Activated T-helper 2 cell treated with anti-CD3 and anti-CD28 coated beads, Interferon-gamma antibody, Interleukin-2, Interleukin-4, amounts not matched to agents 10 μg/mL and 5 μg/mL and 100 μg/mL, durations not matched to agents 14 hours and 24 hours and 36 hours (primary cell): Measurements from ENCODE around the gene FAM50B. TPM values are rescaled to one million over a fixed set of nuclear protein-coding genes. Genes with fewer than 3 reads are reported as not detected.
"Not testable (repeated sequence)": the region's sequence is repeated elsewhere in the genome, so short reads cannot be mapped to it uniquely, and the experiment has no call there.

Experiments
- DNase-seq: peaks from one replicate; pipeline ENCODE4 v3.0.0; 2021; ENCODE audit warnings: low spot score
- H3K27ac Mint-ChIP-seq: one replicate; pipeline ENCODE4 v1.8.0; 2021; ENCODE audit warnings: mixed read lengths
- H3K27me3 Mint-ChIP-seq: one replicate; pipeline ENCODE4 v1.8.0; 2021; ENCODE audit warnings: low read depth, mixed read lengths
- H3K36me3 Mint-ChIP-seq: one replicate; pipeline ENCODE4 v1.8.0; 2021; ENCODE audit warnings: low read depth, mixed read lengths
- H3K4me1 Mint-ChIP-seq: one replicate; pipeline ENCODE4 v1.8.0; 2021; ENCODE audit warnings: low read depth, mixed read lengths
- H3K4me3 Mint-ChIP-seq: one replicate; pipeline ENCODE4 v1.8.0; 2021; ENCODE audit warnings: low read depth, mild to moderate bottlenecking, moderate library complexity, mixed read lengths
- H3K9me3 Mint-ChIP-seq: one replicate; pipeline ENCODE4 v1.8.0; 2021; ENCODE audit warnings: mixed read lengths
- intact Hi-C: fragments of 100-400 bp; cut with micrococcal nuclease; formaldehyde crosslinking; loops from one replicate; pipeline ENCODE4 v1.15.1; 2023
- total RNA-seq: library from RNA; stranded (reverse); gene quantifications from 2 replicates; pipeline ENCODE4 v1.2.3, GENCODE V29; 2022

FAM50B gene
- total RNA-seq, 1 donor from 2014 or later = 10.0 TPM

DNA sequence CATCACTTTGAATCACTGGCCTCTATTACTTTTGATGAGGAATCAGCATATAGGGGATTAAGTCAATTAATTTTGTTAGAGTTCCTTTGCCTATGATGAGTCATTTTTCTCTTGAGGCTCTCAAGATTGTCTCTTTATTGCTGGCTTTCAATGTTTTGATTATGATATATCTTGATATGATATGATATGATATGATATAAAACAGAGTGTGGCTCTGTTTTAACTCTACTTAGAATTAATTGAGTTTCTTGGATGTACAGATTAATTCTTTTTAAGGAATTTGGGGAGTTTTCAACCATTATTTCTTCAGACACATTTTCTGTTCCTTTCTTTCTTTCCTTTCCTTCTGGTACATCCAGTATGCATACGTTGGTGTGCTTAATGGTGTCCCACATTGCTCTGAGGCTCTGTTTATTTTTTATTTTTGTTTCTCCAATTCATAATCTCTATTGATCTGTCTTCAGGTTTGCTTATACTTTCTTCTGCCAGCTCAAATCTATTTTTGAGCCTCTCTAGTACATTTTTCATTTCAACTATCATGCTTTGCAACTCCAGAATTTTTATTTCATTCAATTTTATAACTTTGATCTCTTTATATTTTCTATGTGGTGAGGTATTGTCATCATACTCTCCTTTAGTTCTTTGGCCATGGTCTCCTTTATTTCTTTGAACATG lies 10.8 kb downstream of the FAM50B start:
- no peak overlapping the region for H3K4me3 Mint-ChIP-seq
- H3K9me3 Mint-ChIP-seq = peaks cover 5% of the 10 kb centered on the region
- H3K36me3 Mint-ChIP-seq = no peaks in the 10 kb centered on the region
- H3K27ac Mint-ChIP-seq = no peak overlapping the region
- DNase-seq = no peak
- H3K4me1 Mint-ChIP-seq = no peaks in the 10 kb centered on the region
- intact Hi-C loops = no loop called here
- H3K27me3 Mint-ChIP-seq = peaks cover 22% of the 10 kb centered on the region

DNA sequence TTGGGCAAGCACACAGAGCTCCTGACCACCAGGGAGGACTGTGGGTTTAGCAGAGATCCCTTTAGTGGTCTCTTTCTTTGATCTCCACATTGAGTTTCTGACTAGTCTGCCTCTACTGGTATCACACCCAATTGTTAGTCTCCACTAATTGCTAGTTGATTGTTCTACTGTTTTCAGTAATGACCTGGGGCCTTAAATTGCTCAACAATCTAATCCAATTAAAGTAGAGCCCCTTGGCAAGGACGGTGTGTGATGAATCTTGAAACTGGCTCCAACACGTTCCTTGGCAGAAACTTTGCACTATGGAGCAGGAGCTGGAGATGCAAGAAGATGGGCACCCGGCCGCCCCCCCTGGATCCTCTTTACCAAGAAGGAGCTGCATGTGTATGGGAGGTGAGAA lies 12.3 kb downstream of the FAM50B start:
- peaks cover 9% of the 10 kb centered on the region for H3K9me3 Mint-ChIP-seq
- peaks cover 20% of the 10 kb centered on the region for H3K27me3 Mint-ChIP-seq
- H3K4me1 Mint-ChIP-seq = no peaks in the 10 kb centered on the region
- DNase-seq = no peak
- H3K36me3 Mint-ChIP-seq = no peaks in the 10 kb centered on the region
- H3K27ac Mint-ChIP-seq = no peak overlapping the region
- no peak overlapping the region for H3K4me3 Mint-ChIP-seq
- intact Hi-C loops = no loop called here

DNA sequence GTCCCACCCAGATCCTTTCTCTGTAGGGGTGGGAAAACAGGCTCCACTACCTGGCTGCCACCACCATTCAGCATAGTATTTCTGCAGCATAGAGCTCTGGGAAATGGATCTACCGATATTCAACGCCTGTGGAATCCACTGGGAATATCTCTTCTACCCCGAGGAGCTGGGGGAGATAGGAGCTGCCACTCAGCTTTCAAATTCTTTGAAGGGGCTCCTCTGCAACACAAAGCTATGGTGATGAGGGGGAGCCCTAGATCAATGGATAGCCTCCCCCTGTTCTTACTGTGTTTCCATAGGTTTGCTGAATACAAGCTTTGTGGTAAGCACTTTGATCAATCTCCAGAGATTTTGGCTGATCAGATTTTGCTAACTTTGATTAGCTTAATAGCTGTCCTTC lies 12.9 kb downstream of the FAM50B start:
- intact Hi-C loops = no loop called here
- Mint-ChIP-seq H3K9me3 (peaks cover 9% of the 10 kb centered on the region), H3K27me3 (peaks cover 17% of the 10 kb centered on the region), H3K36me3 (no peaks in the 10 kb centered on the region), H3K4me1 (peaks cover 3% of the 10 kb centered on the region), H3K4me3 (no peak overlapping the region), H3K27ac (no peak overlapping the region)
- DNase-seq = no peak

DNA sequence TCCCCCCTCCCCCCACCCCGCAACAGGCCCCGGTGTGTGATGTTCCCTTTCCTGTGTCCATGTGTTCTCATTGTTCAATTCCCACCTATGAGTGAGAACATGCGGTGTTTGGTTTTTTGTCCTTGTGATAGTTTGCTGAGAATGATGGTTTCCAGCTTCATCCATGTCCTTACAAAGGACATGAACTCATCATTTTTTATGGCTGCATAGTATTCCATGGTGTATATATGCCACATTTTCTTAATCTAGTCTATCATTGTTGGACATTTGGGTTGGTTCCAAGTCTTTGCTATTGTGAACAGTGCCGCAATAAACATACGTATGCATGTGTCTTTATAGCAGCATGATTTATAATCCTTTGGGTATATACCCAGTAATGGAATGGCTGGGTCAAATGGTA lies 14.1 kb downstream of the FAM50B start:
- Mint-ChIP-seq H3K4me1 (peaks cover 15% of the 10 kb centered on the region), H3K27me3 (peaks cover 14% of the 10 kb centered on the region)
- H3K9me3 Mint-ChIP-seq, H3K27ac Mint-ChIP-seq, H3K4me3 Mint-ChIP-seq, intact Hi-C loops, DNase-seq, H3K36me3 Mint-ChIP-seq: not testable (repeated sequence)

DNA sequence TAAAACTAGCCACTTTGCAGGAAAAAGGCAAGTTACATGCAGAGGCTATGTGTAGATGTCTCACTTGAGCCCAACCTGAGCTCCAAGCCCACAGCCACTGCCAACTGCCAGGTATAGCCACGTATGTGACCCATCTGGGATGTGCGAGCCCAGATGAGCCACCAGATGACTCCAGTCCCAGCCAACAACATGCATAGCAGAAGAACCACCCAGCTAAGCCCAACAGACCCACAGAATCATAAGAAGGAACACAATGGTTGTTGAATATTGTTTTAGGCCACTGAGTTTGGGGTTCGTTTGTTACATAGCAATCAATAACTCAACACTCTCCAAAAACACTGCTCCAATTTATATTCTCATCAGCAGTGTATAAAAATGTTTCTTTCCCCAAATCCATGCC lies 16.3 kb downstream of the FAM50B start:
- no peak overlapping the region for H3K4me3 Mint-ChIP-seq
- H3K27ac Mint-ChIP-seq = no peak overlapping the region
- H3K4me1 Mint-ChIP-seq = peaks cover 33% of the 10 kb centered on the region
- no peaks in the 10 kb centered on the region for H3K36me3 Mint-ChIP-seq
- DNase-seq = no peak
- H3K27me3 Mint-ChIP-seq = peaks cover 5% of the 10 kb centered on the region
- intact Hi-C loops = no loop called here
- H3K9me3 Mint-ChIP-seq = peaks cover 5% of the 10 kb centered on the region

DNA sequence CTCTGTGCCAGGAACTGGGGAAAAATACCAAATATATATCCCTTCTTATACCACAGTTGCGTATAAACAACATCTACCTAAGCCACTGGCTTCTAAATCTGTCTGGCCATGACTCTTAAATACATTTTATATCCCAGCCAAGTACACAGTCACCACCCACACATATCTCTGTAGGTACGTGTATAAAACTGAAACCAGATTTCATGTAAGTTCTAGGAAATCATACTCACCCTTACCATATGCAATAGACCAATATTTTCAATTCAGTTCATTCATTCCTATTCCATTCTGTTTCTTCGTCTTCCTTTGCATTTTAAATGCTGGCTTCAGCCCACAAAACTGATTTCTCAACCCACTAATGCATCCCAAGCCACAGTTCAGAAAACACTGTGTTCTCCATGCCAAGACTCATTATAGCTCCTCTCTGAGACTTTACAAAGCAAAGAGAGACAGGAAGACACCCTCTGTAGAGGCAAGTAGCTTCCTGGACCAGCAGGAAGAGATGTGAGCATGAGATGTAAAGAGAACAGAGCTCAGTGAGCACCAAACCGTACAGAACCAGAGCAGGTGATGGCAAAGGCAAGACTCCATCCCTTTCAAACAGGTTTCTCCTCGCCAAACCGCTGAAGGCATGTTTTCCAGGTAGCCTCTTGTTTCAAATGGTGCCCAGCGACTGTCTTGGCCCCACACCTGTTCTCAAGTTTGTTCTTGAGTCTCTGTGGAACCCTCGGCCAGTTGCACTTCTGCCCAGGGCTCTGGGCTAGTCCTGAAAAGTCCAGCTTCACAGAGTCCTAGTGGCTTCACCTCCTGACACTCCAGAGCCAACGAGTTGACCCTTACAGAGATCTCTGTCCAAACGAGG lies 18.7 kb downstream of the FAM50B start:
- H3K27me3 Mint-ChIP-seq = peaks cover 1% of the 10 kb centered on the region
- H3K36me3 Mint-ChIP-seq = no peaks in the 10 kb centered on the region
- intact Hi-C loops = loop anchor here (1.0 kb wide), 1 partner anchor 21 kb away; no protein-coding TSS in a partner anchor
- H3K9me3 Mint-ChIP-seq = peaks cover 4% of the 10 kb centered on the region
- H3K4me1 Mint-ChIP-seq = peaks cover 36% of the 10 kb centered on the region
- H3K27ac Mint-ChIP-seq = peak overlapping the region; percentile 81
- peak overlapping the region; percentile 15 for H3K4me3 Mint-ChIP-seq
- no peak for DNase-seq

DNA sequence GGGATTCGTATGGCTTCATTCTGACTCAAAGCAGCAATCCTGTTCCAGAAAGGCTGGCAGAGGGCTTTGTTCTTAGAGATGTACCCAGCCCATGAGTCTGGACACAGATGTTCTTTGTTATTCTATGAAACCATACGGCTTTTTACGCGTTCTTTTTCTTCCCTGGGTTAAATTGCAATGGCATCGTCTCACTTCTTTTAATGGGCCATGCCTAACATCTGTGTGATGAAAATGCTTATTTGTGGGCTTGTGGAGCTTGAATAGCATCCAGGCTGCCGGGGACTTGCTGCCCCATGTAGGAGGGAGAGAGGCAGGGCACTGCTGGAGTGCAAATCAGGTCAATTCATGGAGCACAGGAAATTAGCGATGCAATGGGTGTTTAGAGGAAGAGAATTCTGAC lies 19.4 kb downstream of the FAM50B start:
- no peak for DNase-seq
- Mint-ChIP-seq H3K27me3 (peaks cover 3% of the 10 kb centered on the region), H3K4me1 (peaks cover 36% of the 10 kb centered on the region), H3K36me3 (no peaks in the 10 kb centered on the region), H3K9me3 (peaks cover 4% of the 10 kb centered on the region), H3K27ac (peak overlapping the region; percentile 81), H3K4me3 (peak overlapping the region; percentile 34)
- intact Hi-C loops = no loop called here

DNA sequence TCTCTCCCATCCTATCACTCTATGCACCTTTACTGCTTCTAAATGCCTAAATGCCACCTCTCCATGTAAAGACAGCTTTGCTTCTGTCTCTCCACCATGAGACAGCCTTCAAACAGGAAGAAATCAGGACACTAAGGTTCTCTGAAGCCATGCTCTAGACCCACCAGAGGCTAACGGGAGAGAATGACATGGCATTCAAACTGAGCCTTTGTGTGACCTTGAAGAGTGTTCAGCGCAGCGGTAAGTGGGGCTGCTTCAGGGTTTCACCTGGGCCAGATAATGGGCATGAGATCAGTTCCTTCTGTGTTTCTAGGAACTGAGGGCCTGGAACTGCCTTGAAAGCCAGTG lies 20.1 kb downstream of the FAM50B start:
- Mint-ChIP-seq H3K4me1 (peaks cover 36% of the 10 kb centered on the region), H3K36me3 (no peaks in the 10 kb centered on the region), H3K27me3 (peaks cover 3% of the 10 kb centered on the region), H3K4me3 (no peak overlapping the region), H3K27ac (peak overlapping the region; percentile 62), H3K9me3 (peaks cover 4% of the 10 kb centered on the region)
- DNase-seq = no peak
- intact Hi-C loops = no loop called here

DNA sequence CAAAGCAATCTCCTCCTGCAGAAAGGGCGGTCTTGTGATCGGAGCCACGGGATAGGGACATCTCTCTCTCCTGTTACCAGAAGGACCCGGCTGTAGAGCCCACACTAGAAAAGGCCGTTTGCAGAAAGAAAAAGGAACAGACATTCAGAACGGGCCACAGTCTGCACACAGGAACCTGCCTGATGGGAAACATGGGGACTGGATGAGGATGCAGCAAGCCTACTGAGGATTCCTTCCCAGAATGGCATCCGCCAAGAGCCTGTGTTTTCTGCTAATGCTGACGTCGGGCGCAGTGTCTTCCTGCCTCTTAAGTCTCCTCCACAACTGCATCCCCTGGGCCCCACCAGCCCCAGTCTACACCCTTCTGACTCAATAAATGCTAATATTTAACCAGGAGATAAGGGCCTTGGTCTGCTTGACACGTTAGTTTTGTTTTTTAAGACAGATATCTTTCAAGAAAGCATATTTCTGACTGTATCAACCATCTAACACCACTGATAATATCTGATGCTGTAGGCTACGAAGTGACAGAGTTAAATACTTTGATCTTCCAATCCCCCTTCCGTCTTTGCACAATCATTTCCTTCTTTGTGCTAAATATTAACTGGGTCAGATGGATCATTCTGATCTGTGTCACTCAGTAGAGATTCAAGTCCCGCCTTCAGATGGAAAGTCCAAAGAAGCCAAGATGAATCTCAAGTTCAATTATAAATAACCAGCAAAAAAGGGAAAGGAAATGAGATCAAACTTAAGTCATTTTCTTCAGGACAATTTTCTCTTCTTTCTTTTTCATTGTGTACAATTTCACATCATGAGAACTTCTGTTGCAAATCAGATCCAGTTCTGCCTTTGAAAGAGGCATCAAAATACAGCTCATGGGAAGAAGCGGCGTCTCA lies 20.7 kb downstream of the FAM50B start:
- Mint-ChIP-seq H3K36me3 (no peaks in the 10 kb centered on the region), H3K9me3 (peaks cover 4% of the 10 kb centered on the region), H3K27me3 (peaks cover 3% of the 10 kb centered on the region), H3K4me3 (peak overlapping the region; percentile 17), H3K27ac (peak overlapping the region; percentile 62), H3K4me1 (peaks cover 36% of the 10 kb centered on the region)
- intact Hi-C loops = no loop called here
- no peak for DNase-seq

DNA sequence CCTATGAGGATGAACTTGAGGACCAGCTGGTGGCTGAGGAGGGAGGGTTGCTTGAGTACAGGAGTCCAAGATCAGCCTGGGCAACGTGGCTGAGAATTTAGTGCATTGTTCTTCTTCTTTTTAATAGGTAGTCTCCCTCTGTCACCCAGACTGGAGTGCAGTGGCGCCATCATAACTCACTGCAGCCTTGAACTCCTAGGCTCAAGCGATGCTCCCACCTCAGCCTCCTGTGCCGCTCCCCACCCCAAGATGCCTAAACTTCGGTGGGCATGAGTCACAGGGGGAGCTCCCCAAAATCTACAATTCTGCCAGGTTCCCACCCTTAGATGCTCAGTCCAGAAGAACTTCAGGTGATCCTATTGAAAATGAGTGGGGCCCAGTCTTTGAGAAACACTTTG lies 21.4 kb downstream of the FAM50B start:
- Mint-ChIP-seq H3K9me3 (no peaks in the 10 kb centered on the region), H3K4me3 (no peak overlapping the region), H3K27me3 (peaks cover 6% of the 10 kb centered on the region), H3K27ac (peak overlapping the region; percentile 62), H3K36me3 (no peaks in the 10 kb centered on the region), H3K4me1 (peaks cover 36% of the 10 kb centered on the region)
- intact Hi-C loops = no loop called here
- no peak for DNase-seq

DNA sequence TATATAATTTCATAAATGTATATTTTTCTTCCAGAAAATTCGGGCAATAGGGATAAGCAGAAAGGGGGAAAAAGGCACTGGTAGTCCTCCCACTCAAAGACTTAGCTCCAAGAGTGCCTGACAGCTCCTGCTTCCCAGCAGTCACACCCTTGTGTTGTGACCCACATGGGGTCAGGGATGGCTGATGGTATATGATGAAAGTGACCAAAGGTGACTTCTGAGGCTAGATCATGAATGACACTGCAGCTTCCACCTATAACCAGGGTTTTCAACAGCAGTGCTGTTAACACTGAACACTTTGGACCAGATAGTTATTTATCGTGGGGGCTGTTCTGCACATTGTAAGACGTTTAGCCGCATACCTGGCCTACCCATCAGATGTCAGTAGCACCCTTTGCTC lies 22.3 kb downstream of the FAM50B start:
- Mint-ChIP-seq H3K9me3 (no peaks in the 10 kb centered on the region), H3K27me3 (peaks cover 8% of the 10 kb centered on the region), H3K4me3 (no peak overlapping the region), H3K27ac (no peak overlapping the region), H3K4me1 (peaks cover 36% of the 10 kb centered on the region), H3K36me3 (no peaks in the 10 kb centered on the region)
- intact Hi-C loops = no loop called here
- DNase-seq = no peak

DNA sequence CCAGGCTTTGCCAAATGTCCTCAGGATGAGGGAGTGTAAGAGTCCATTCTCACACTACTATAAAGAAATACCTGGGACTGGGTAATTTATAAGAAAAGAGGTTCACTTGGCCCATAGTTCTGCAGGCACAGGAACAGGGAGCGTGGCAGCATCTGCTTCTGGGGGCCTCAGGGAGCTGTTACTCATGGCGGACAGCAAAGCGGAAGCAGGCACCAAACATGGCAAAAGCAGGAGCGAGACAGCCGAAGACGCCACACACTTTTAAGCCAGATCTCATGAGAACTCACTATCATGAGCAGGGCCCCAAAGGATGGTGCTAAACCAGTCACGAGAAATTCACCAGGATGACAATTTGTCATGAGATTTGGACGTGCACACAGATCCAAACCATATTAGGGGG lies 22.8 kb downstream of the FAM50B start:
- Mint-ChIP-seq H3K27ac (no peak overlapping the region), H3K9me3 (no peaks in the 10 kb centered on the region), H3K4me1 (peaks cover 34% of the 10 kb centered on the region), H3K4me3 (no peak overlapping the region), H3K36me3 (no peaks in the 10 kb centered on the region), H3K27me3 (peaks cover 8% of the 10 kb centered on the region)
- no peak for DNase-seq
- intact Hi-C loops = no loop called here
